ENCODE results near the gene VTN.

GRCh38 chr17:28381141-28381825 is 11.2 kb upstream of the VTN start:
- no peak for TF ChIP-seq CTCF (conservative IDR thresholded peaks at IDR 0.05; ENCODE audit: low read length)
- no peak for TF ChIP-seq EZH2phosphoT487 (IDR thresholded peaks at IDR 0.05; ENCODE audit: borderline replicate concordance, low read depth, low read length)
